A673 (cell line): Measurements from ENCODE around the gene PTK6.

Experiments
- EZH2 ChIP-seq: fragments of 200-600 bp; sonication (generic); IDR thresholded peaks from 2 replicates; pipeline ENCODE4 v1.6.1; 2017; ENCODE audit warnings: borderline replicate concordance, low read depth, mild to moderate bottlenecking, mixed read lengths, antibody characterized with exemption, low read length; ENCODE audit not compliant: poor library complexity, severe bottlenecking
- TF ChIP-seq, protein P1 (sequence below): fragments of 300-800, 200-600 bp; sonication (generic); conservative IDR thresholded peaks from 2 replicates; pipeline ENCODE4 v1.5.1; 2017; ENCODE audit warnings: low read depth, mild to moderate bottlenecking, antibody characterized with exemption, low read length, moderate library complexity, mixed read lengths

DNA sequence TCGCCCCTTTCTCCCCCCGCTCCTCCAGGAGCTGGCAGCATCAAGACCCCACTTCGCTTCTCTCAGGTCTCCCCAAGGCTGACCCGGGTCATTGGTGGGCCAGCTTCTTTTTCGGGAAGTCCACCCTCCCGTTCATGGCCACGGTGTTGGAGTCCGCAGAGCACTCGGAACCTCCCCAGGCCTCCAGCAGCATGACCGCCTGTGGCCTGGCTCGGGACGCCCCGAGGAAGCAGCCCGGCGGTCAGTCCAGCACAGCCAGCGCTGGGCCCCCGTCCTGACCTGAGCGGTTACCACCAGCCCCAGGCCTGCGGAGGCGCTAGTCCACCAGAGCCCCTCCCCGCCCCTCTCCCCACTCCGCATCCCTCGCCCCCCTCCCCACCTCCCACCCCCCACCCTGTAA is 15.6 kb downstream of the PTK6 start:
- TF ChIP-seq, protein P1, sequence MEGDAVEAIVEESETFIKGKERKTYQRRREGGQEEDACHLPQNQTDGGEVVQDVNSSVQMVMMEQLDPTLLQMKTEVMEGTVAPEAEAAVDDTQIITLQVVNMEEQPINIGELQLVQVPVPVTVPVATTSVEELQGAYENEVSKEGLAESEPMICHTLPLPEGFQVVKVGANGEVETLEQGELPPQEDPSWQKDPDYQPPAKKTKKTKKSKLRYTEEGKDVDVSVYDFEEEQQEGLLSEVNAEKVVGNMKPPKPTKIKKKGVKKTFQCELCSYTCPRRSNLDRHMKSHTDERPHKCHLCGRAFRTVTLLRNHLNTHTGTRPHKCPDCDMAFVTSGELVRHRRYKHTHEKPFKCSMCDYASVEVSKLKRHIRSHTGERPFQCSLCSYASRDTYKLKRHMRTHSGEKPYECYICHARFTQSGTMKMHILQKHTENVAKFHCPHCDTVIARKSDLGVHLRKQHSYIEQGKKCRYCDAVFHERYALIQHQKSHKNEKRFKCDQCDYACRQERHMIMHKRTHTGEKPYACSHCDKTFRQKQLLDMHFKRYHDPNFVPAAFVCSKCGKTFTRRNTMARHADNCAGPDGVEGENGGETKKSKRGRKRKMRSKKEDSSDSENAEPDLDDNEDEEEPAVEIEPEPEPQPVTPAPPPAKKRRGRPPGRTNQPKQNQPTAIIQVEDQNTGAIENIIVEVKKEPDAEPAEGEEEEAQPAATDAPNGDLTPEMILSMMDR = no peak
- no peak for TF ChIP-seq EZH2
